HepG2 (cell line): ENCODE measurements around the gene SPATC1L. TPM values are rescaled to one million over a fixed set of nuclear protein-coding genes. Genes with fewer than 3 reads are reported as not detected.
A peak's percentile ranks its signal among the peaks of the same experiment; 100 is the strongest.

Source experiments
- ATAC-seq: fragments of 200-7000 bp; cut with Tn5 transposase; 3 replicates; pipeline ENCODE4 v1.9.1; 2020; ENCODE audit warnings: mild to moderate bottlenecking, moderate library complexity
- BruUV-seq: library from RNA; stranded (reverse); fragments of 400-500 nt; replicated peaks from 2 replicates; lab custom pipeline; 2021; lab: Mats Ljungman, UMichigan
- CTCF ChIA-PET: fragments of 300-600 bp; formaldehyde crosslinking; extraction: SDS; loops from one replicate; lab custom pipeline; 2021; ENCODE audit warnings: low total read pairs, inconsistent platforms, low intra/inter-chr PET ratio; lab: Yijun Ruan, JAX
- POLR2A ChIA-PET: fragments of 350-600 bp; sonication (Branson Sonifier 250); formaldehyde crosslinking; loops from one replicate; lab custom pipeline; 2020; ENCODE audit warnings: antibody characterized with exemption, inconsistent platforms; lab: Yijun Ruan, JAX
- DNase-seq: peaks from one replicate; pipeline ENCODE4 v3.0.0-alpha.2; 2015; ENCODE audit warnings: low spot score
- FAIRE-seq: peaks from 3 replicates; lab custom pipeline; 2011; peaks lifted over from hg19 to GRCh38; lab: Jason Lieb, UNC
- H2AFZ ChIP-seq: one replicate; pipeline ENCODE4 v1.6.1; 2011; ENCODE audit warnings: low read length, inconsistent platforms
- H3K27ac ChIP-seq: fragments of 300-600 bp; 3 replicates; pipeline ENCODE4 v1.8.0; 2011; ENCODE audit warnings: mixed run types, mild to moderate bottlenecking, mixed read lengths, low read length, inconsistent platforms; ENCODE audit not compliant: insufficient read depth; ENCODE audit errors: extremely low read length
- H3K27me3 ChIP-seq, 2 experiments: fragments of 200-600 bp in 1 of 2; 2 replicates in 1 of 2; 3 replicates in 1 of 2; pipeline versions ENCODE4 v1.6.0 to v1.8.0; 2011; ENCODE audit warnings: low read length in 2 of 2, mild to moderate bottlenecking in 2 of 2, moderate library complexity in 2 of 2, inconsistent platforms in 1 of 2; ENCODE audit not compliant: insufficient read depth in 2 of 2, control insufficient read depth in 1 of 2
- H3K36me3 ChIP-seq, 2 experiments: fragments of 200-600 bp in 1 of 2; replicated peaks in 1 of 2; 2 replicates in 1 of 2; 3 replicates in 1 of 2; pipeline versions ENCODE4 v1.5.1 to v1.8.0; 2011; ENCODE audit warnings: low read length in 2 of 2, inconsistent platforms in 1 of 2; ENCODE audit not compliant: insufficient read depth in 2 of 2, control insufficient read depth in 1 of 2
- H3K4me1 ChIP-seq: 2 replicates; pipeline ENCODE4 v1.5.1; 2012; ENCODE audit warnings: low read length, inconsistent platforms; ENCODE audit not compliant: insufficient read depth
- H3K4me2 ChIP-seq: 2 replicates; pipeline ENCODE4 v1.6.0; 2011; ENCODE audit warnings: low read depth, low read length, inconsistent platforms
- H3K4me3 ChIP-seq, 3 experiments: fragments of 200-600 bp in 1 of 3; sonication (generic), shearing (Covaris generic) in 1 of 3; replicated peaks in 1 of 3; 2 replicates each; pipeline ENCODE4 v1.5.1; 2011 to 2016; ENCODE audit warnings: low read length in 3 of 3, inconsistent platforms in 2 of 3, low read depth in 2 of 3, mild to moderate bottlenecking in 2 of 3, control low read depth in 1 of 3, mixed read lengths in 1 of 3; ENCODE audit not compliant: insufficient read depth in 1 of 3
- H3K79me2 ChIP-seq: one replicate; pipeline ENCODE4 v1.6.1; 2011; ENCODE audit warnings: low read length, inconsistent platforms; ENCODE audit not compliant: insufficient read depth
- H3K9ac ChIP-seq: 2 replicates; pipeline ENCODE4 v1.6.0; 2011; ENCODE audit warnings: mild to moderate bottlenecking, low read depth, low read length, inconsistent platforms; ENCODE audit not compliant: insufficient read depth
- H3K9me3 ChIP-seq: 2 replicates; pipeline ENCODE4 v1.5.1; 2012; ENCODE audit warnings: mild to moderate bottlenecking, low read length
- H4K20me1 ChIP-seq: 2 replicates; pipeline ENCODE4 v1.6.0; 2011; ENCODE audit warnings: inconsistent platforms, mild to moderate bottlenecking, low read length, moderate library complexity; ENCODE audit not compliant: insufficient read depth
- AGO1 ChIP-seq: fragments of 200-400 bp; formaldehyde crosslinking; IDR thresholded peaks from 2 replicates; pipeline ENCODE4 v1.6.1; 2017; ENCODE audit warnings: mild to moderate bottlenecking, low read depth, low read length, moderate library complexity; ENCODE audit not compliant: poor library complexity, severe bottlenecking
- AGO2 ChIP-seq: fragments of 200-400 bp; formaldehyde crosslinking; optimal IDR thresholded peaks from 2 replicates; pipeline ENCODE3; 2017; ENCODE audit warnings: mild to moderate bottlenecking, low read depth, low read length, moderate library complexity
- AKAP8 ChIP-seq: sonication (generic); formaldehyde crosslinking; IDR thresholded peaks from 2 replicates; pipeline ENCODE4 v1.5.1; 2020; ENCODE audit warnings: mild to moderate bottlenecking, missing genetic modification reagents
- ARNT ChIP-seq: fragments of 450-650 bp; IDR thresholded peaks from 2 replicates; pipeline ENCODE4 v1.6.1; 2017
- HMG20B ChIP-seq: conservative IDR thresholded peaks from 2 replicates; pipeline ENCODE4 v1.6.1; 2016; ENCODE audit warnings: missing genetic modification reagents, missing compliant biosample characterization
- HNRNPL ChIP-seq: fragments of 200-400 bp; formaldehyde crosslinking; IDR thresholded peaks from 2 replicates; pipeline ENCODE4 v1.6.1; 2017; ENCODE audit warnings: mild to moderate bottlenecking, low read depth, low read length
- MATR3 ChIP-seq: sonication (generic); formaldehyde crosslinking; IDR thresholded peaks from 2 replicates; pipeline ENCODE4 v1.4.0; 2020; ENCODE audit warnings: missing genetic modification reagents
- MBD4 ChIP-seq: IDR thresholded peaks from 2 replicates; pipeline ENCODE4 v1.6.1; 2012; ENCODE audit warnings: low read length, inconsistent platforms, borderline replicate concordance
- POLR2A ChIP-seq, 2 experiments: IDR thresholded peaks; 2 replicates each; pipeline ENCODE4 v1.6.1; 2011; ENCODE audit warnings: low read depth in 2 of 2, low read length in 2 of 2, mild to moderate bottlenecking in 1 of 2, moderate library complexity in 1 of 2; ENCODE audit not compliant: insufficient read depth in 1 of 2
- RARA ChIP-seq: IDR thresholded peaks from 2 replicates; pipeline ENCODE4 v1.6.1; 2016; ENCODE audit warnings: missing genetic modification reagents, missing compliant biosample characterization
- RBFOX2 ChIP-seq: fragments of 200-400 bp; formaldehyde crosslinking; IDR thresholded peaks from 2 replicates; pipeline ENCODE4 v1.6.1; 2017; ENCODE audit warnings: low read depth, mild to moderate bottlenecking, low read length
- ZMYM4 ChIP-seq: sonication (generic); formaldehyde crosslinking; IDR thresholded peaks from 2 replicates; pipeline ENCODE4 v1.8.1; 2023; ENCODE audit warnings: mild to moderate bottlenecking, missing genetic modification reagents
- ZNF12 ChIP-seq: sonication (generic); formaldehyde crosslinking; IDR thresholded peaks from 2 replicates; pipeline ENCODE4 v1.5.0; 2020; ENCODE audit warnings: missing genetic modification reagents
- ZNF274 ChIP-seq: sonication (generic); formaldehyde crosslinking; IDR thresholded peaks from 2 replicates; pipeline ENCODE4 v1.5.1; 2020; ENCODE audit warnings: mild to moderate bottlenecking, missing genetic modification reagents
- ZNF747 ChIP-seq: sonication (generic); formaldehyde crosslinking; IDR thresholded peaks from 2 replicates; pipeline ENCODE4 v1.8.1; 2023; ENCODE audit warnings: missing genetic modification reagents, mild to moderate bottlenecking, borderline replicate concordance
- ZNF766 ChIP-seq: sonication (generic); formaldehyde crosslinking; IDR thresholded peaks from 2 replicates; pipeline ENCODE4 v1.5.0; 2020; ENCODE audit warnings: missing genetic modification reagents, borderline replicate concordance
- ZNF772 ChIP-seq: sonication (generic); formaldehyde crosslinking; IDR thresholded peaks from 2 replicates; pipeline ENCODE4 v1.5.0; 2020; ENCODE audit warnings: mild to moderate bottlenecking, missing genetic modification reagents
- WGBS: methylation state at CpG from one replicate; pipeline ENCODE4 v1.1.6; 2017; ENCODE audit warnings: low lambda C conversion rate; 5-methylcytosine and 5-hydroxymethylcytosine counted together
- in situ Hi-C: cut with HindIII; loops from 2 replicates; pipeline ENCODE4 v1.10.0; 2017; ENCODE audit warnings: low pct_unique_long_range_greater_than_20kb; ENCODE audit not compliant: extremely low pct_ligation_motif_present
- intact Hi-C: fragments of 100-400 bp; cut with micrococcal nuclease; formaldehyde crosslinking; loops from one replicate; pipeline ENCODE4 v1.10.0; 2022; ENCODE audit not compliant: unreplicated experiment
- polyA plus RNA-seq, 8 experiments: library from polyadenylated mRNA; depleted of rRNA in 3 of 8; stranded (reverse) in 7 of 8; unstranded in 1 of 8; fragments of >200 nt; fragmentation: Illumina TruSeq in 4 of 8; extraction: Trizol in 4 of 8; gene quantifications; 2 replicates each; pipeline versions ENCODE4 v1.2.1 to v1.2.3, GENCODE V29; 2011 to 2016; ENCODE audit warnings: low read depth in 4 of 8, missing spikeins in 1 of 8, mixed read lengths in 1 of 8; ENCODE audit not compliant: insufficient read depth in 1 of 8
- total RNA-seq, 5 experiments: library from RNA; depleted of rRNA; stranded (reverse); fragments of >200 nt; fragmentation: Illumina TruSeq; extraction: Trizol; gene quantifications; 2 replicates each; pipeline ENCODE4 v1.2.3, GENCODE V29; 2016; ENCODE audit warnings: low read depth in 1 of 5
- TF ChIP-seq, protein P1 (sequence below): sonication (generic); formaldehyde crosslinking; IDR thresholded peaks from 2 replicates; pipeline ENCODE4 v1.4.0; 2020; ENCODE audit warnings: missing genetic modification reagents, low read depth, mild to moderate bottlenecking, borderline replicate concordance
- TF ChIP-seq, protein P2 (sequence below): sonication (generic); formaldehyde crosslinking; conservative IDR thresholded peaks from 2 replicates; pipeline ENCODE4 v1.4.0; 2020; ENCODE audit warnings: mild to moderate bottlenecking, missing genetic modification reagents, moderate library complexity
- TF ChIP-seq, protein P3 (sequence below): sonication (generic); formaldehyde crosslinking; IDR thresholded peaks from 2 replicates; pipeline ENCODE4 v1.4.0; 2020; ENCODE audit warnings: missing genetic modification reagents

The SPATC1L gene
- total and polyA plus RNA-seq, 2 of the 13 experiments (the other 11 are each of a cell fraction or from before 2014, with no cell fraction given) = 1.4 to 3.3 TPM

DNA sequence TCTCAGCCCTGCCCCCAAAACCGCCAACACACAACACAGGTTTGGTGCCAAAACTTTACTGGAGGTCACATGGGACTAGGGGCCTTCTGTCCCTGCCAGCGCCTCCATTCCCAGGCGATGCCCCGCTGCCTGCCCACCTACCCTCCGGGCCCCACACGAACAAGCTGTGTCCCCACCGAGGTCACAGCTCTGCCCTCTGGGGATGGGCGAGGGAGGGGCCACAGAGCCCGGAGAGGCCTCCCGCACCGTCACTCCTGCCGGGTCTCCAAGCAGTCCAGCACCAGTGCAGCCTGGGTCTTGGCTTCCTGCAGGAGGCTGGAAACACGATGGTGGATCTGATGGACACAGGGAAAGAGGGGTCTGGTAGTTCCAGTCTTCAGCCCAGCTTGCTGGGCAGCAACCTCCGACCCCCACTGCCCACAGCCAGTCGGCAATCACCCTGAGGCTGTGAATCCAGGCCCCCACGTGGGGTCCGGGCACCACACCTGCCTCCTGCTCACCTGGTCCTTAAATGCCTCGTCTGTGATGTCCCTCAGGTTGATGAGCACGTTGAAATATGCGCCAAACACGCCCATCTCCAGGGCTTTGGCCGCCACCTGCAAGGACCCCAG lies 47.4 kb downstream of the SPATC1L start:
- ATAC-seq (no peak), FAIRE-seq (no peak), DNase-seq (no peak)
- intact Hi-C loops = no loop called here
- POLR2A ChIA-PET = no interaction called here
- peaks cover 12% of the 10 kb centered on the region; the same call in 1 of the 2 replicates for H4K20me1 ChIP-seq
- no peaks in the 10 kb centered on the region for H3K79me2 ChIP-seq
- H3K27me3 ChIP-seq = no peaks in the 10 kb centered on the region
- H3K9me3 ChIP-seq = no peaks in the 10 kb centered on the region
- H3K9ac ChIP-seq = no peak overlapping the region
- CTCF ChIA-PET = no interaction called here
- BruUV-seq = no TSS peak
- no peak overlapping the region for H3K4me3 ChIP-seq
- in situ Hi-C loops = no loop called here
- H3K4me1 ChIP-seq = no peaks in the 10 kb centered on the region
- WGBS = 88% methylated on average over 16 of the region's 22 CpGs
- no peak overlapping the region for H3K4me2 ChIP-seq
- H3K36me3 ChIP-seq = peaks cover 9% of the 10 kb centered on the region in 2 experiments; a peak in 4 of 5 replicates
- H3K27ac ChIP-seq = no peak overlapping the region
- H2AFZ ChIP-seq = no peak overlapping the region
- TF ChIP-seq, protein P1, sequence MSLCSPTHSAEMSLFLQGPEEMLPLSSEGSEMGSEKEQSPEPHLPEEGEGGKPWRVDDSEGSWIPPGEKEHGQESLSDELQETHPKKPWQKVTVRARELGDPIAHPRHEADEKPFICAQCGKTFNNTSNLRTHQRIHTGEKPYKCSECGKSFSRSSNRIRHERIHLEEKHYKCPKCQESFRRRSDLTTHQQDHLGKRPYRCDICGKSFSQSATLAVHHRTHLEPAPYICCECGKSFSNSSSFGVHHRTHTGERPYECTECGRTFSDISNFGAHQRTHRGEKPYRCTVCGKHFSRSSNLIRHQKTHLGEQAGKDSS (CRISPR knock-in tag) = no peak
- TF ChIP-seq ZNF274 (CRISPR knock-in tag) (no peak), ZMYM4 (no peak), ARNT (no peak), ZNF747 (CRISPR knock-in tag) (no peak), POLR2A (IDR thresholded peaks at IDR 0.05; ENCODE audit: insufficient read depth in 1 of 2, low read depth in 2 of 2, low read length in 2 of 2) (peak in 1 of 2 experiments; percentile 54; a peak in 1 of 4 replicates), AGO1 (peak; percentile 64), AGO2 (peak; percentile 96), MATR3 (CRISPR knock-in tag) (no peak), RARA (CRISPR knock-in tag) (no peak), ZNF772 (CRISPR knock-in tag) (no peak), ZNF12 (CRISPR knock-in tag) (no peak), MBD4 (no peak), RBFOX2 (0 out of 2 replicates have a peak, but pooled peaks have one; percentile 41), AKAP8 (peak; percentile 77; the same call in 1 of the 2 replicates), ZNF766 (CRISPR knock-in tag) (no peak), HNRNPL (0 out of 2 replicates have a peak, but pooled peaks have one; percentile 22), HMG20B (CRISPR knock-in tag) (no peak)
- TF ChIP-seq, protein P2, sequence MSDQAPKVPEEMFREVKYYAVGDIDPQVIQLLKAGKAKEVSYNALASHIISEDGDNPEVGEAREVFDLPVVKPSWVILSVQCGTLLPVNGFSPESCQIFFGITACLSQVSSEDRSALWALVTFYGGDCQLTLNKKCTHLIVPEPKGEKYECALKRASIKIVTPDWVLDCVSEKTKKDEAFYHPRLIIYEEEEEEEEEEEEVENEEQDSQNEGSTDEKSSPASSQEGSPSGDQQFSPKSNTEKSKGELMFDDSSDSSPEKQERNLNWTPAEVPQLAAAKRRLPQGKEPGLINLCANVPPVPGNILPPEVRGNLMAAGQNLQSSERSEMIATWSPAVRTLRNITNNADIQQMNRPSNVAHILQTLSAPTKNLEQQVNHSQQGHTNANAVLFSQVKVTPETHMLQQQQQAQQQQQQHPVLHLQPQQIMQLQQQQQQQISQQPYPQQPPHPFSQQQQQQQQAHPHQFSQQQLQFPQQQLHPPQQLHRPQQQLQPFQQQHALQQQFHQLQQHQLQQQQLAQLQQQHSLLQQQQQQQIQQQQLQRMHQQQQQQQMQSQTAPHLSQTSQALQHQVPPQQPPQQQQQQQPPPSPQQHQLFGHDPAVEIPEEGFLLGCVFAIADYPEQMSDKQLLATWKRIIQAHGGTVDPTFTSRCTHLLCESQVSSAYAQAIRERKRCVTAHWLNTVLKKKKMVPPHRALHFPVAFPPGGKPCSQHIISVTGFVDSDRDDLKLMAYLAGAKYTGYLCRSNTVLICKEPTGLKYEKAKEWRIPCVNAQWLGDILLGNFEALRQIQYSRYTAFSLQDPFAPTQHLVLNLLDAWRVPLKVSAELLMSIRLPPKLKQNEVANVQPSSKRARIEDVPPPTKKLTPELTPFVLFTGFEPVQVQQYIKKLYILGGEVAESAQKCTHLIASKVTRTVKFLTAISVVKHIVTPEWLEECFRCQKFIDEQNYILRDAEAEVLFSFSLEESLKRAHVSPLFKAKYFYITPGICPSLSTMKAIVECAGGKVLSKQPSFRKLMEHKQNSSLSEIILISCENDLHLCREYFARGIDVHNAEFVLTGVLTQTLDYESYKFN (CRISPR knock-in tag) = no peak
- TF ChIP-seq, protein P3, sequence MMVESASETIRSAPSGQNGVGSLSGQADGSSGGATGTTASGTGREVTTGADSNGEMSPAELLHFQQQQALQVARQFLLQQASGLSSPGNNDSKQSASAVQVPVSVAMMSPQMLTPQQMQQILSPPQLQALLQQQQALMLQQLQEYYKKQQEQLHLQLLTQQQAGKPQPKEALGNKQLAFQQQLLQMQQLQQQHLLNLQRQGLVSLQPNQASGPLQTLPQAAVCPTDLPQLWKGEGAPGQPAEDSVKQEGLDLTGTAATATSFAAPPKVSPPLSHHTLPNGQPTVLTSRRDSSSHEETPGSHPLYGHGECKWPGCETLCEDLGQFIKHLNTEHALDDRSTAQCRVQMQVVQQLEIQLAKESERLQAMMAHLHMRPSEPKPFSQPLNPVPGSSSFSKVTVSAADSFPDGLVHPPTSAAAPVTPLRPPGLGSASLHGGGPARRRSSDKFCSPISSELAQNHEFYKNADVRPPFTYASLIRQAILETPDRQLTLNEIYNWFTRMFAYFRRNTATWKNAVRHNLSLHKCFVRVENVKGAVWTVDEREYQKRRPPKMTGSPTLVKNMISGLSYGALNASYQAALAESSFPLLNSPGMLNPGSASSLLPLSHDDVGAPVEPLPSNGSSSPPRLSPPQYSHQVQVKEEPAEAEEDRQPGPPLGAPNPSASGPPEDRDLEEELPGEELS = no peak
